Measurements from ENCODE around the gene FAM229A. TPM values are rescaled to one million over a fixed set of nuclear protein-coding genes. Genes with fewer than 3 reads are reported as not detected.

Gene FAM229A
- total and polyA plus RNA-seq, 2 experiments from 2014 or later = 3.6 to 4.2 TPM

GRCh38 chr1:32388641-32389040 lies 26.4 kb upstream of the FAM229A start (continued):
- TF ChIP-seq, protein P1, sequence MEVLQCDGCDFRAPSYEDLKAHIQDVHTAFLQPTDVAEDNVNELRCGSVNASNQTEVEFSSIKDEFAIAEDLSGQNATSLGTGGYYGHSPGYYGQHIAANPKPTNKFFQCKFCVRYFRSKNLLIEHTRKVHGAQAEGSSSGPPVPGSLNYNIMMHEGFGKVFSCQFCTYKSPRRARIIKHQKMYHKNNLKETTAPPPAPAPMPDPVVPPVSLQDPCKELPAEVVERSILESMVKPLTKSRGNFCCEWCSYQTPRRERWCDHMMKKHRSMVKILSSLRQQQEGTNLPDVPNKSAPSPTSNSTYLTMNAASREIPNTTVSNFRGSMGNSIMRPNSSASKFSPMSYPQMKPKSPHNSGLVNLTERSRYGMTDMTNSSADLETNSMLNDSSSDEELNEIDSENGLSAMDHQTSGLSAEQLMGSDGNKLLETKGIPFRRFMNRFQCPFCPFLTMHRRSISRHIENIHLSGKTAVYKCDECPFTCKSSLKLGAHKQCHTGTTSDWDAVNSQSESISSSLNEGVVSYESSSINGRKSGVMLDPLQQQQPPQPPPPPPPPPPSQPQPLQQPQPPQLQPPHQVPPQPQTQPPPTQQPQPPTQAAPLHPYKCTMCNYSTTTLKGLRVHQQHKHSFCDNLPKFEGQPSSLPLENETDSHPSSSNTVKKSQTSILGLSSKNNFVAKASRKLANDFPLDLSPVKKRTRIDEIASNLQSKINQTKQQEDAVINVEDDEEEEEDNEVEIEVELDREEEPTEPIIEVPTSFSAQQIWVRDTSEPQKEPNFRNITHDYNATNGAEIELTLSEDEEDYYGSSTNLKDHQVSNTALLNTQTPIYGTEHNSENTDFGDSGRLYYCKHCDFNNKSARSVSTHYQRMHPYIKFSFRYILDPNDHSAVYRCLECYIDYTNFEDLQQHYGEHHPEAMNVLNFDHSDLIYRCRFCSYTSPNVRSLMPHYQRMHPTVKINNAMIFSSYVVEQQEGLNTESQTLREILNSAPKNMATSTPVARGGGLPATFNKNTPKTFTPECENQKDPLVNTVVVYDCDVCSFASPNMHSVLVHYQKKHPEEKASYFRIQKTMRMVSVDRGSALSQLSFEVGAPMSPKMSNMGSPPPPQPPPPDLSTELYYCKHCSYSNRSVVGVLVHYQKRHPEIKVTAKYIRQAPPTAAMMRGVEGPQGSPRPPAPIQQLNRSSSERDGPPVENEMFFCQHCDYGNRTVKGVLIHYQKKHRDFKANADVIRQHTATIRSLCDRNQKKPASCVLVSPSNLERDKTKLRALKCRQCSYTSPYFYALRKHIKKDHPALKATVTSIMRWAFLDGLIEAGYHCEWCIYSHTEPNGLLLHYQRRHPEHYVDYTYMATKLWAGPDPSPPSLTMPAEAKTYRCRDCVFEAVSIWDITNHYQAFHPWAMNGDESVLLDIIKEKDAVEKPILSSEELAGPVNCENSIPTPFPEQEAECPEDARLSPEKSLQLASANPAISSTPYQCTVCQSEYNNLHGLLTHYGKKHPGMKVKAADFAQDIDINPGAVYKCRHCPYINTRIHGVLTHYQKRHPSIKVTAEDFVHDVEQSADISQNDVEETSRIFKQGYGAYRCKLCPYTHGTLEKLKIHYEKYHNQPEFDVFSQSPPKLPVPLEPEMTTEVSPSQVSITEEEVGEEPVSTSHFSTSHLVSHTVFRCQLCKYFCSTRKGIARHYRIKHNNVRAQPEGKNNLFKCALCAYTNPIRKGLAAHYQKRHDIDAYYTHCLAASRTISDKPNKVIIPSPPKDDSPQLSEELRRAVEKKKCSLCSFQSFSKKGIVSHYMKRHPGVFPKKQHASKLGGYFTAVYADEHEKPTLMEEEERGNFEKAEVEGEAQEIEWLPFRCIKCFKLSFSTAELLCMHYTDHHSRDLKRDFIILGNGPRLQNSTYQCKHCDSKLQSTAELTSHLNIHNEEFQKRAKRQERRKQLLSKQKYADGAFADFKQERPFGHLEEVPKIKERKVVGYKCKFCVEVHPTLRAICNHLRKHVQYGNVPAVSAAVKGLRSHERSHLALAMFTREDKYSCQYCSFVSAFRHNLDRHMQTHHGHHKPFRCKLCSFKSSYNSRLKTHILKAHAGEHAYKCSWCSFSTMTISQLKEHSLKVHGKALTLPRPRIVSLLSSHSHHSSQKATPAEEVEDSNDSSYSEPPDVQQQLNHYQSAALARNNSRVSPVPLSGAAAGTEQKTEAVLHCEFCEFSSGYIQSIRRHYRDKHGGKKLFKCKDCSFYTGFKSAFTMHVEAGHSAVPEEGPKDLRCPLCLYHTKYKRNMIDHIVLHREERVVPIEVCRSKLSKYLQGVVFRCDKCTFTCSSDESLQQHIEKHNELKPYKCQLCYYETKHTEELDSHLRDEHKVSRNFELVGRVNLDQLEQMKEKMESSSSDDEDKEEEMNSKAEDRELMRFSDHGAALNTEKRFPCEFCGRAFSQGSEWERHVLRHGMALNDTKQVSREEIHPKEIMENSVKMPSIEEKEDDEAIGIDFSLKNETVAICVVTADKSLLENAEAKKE (CRISPR knock-in tag; IDR thresholded peaks at IDR 0.05) = no peak
- no peak for TF ChIP-seq CREB1 (CRISPR knock-in tag; IDR thresholded peaks at IDR 0.05; ENCODE audit: low read depth)
- TF ChIP-seq, protein P2, sequence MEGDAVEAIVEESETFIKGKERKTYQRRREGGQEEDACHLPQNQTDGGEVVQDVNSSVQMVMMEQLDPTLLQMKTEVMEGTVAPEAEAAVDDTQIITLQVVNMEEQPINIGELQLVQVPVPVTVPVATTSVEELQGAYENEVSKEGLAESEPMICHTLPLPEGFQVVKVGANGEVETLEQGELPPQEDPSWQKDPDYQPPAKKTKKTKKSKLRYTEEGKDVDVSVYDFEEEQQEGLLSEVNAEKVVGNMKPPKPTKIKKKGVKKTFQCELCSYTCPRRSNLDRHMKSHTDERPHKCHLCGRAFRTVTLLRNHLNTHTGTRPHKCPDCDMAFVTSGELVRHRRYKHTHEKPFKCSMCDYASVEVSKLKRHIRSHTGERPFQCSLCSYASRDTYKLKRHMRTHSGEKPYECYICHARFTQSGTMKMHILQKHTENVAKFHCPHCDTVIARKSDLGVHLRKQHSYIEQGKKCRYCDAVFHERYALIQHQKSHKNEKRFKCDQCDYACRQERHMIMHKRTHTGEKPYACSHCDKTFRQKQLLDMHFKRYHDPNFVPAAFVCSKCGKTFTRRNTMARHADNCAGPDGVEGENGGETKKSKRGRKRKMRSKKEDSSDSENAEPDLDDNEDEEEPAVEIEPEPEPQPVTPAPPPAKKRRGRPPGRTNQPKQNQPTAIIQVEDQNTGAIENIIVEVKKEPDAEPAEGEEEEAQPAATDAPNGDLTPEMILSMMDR (conservative IDR thresholded peaks at IDR 0.05; ENCODE audit: low read depth in 2 of 2) = no peak
- no peak for TF ChIP-seq ETS1 (IDR thresholded peaks at IDR 0.05)
- no peak for TF ChIP-seq STAT1 (IDR thresholded peaks at IDR 0.05; ENCODE audit: unreplicated experiment)
- no peak for TF ChIP-seq ZNF114 (CRISPR knock-in tag; IDR thresholded peaks at IDR 0.05)

Data from GM23338 (cell line).